HG03175 (cell line): ENCODE measurements around the gene MANF.
A peak's percentile ranks its signal among the peaks of the same experiment; 100 is the strongest.
"Not testable (repeated sequence)": the region's sequence is repeated elsewhere in the genome, so short reads cannot be mapped to it uniquely, and the experiment has no call there.

ENCODE experiments used
- ATAC-seq: cut with Tn5 transposase; IDR thresholded peaks from one replicate; pipeline ENCODE4 v1.9.1; 2021; ENCODE audit warnings: mild to moderate bottlenecking, moderate library complexity; ENCODE audit not compliant: unreplicated experiment

The MANF gene

GRCh38 chr3:51384726-51385473 is at the start of gene MANF:
MANF (plus strand) TSS chr3:51385291; CDS start chr3:51385343, 52 bp downstream.
- ATAC-seq = peak; percentile 95

GRCh38 chr3:51336261-51336660 is 48.8 kb upstream of the MANF start:
- no peak for ATAC-seq

GRCh38 chr3:51337666-51338065 is 47.4 kb upstream of the MANF start:
- ATAC-seq = no peak

GRCh38 chr3:51338632-51339031 is 46.5 kb upstream of the MANF start:
- no peak for ATAC-seq

GRCh38 chr3:51340013-51340829 is 44.9 kb upstream of the MANF start:
- ATAC-seq = no peak

- ATAC-seq = no peak
Measured at GRCh38 chr3:51340989-51341636, 44.0 kb upstream of the MANF start.

GRCh38 chr3:51343918-51344687 is 41.0 kb upstream of the MANF start:
- no peak for ATAC-seq

- ATAC-seq = no peak
Measured at GRCh38 chr3:51350751-51351150, 34.3 kb upstream of the MANF start.

- no peak for ATAC-seq
Measured at GRCh38 chr3:51353131-51353530, 32.0 kb upstream of the MANF start.

- ATAC-seq = no peak
Measured at GRCh38 chr3:51353691-51354090, 31.4 kb upstream of the MANF start.

- no peak for ATAC-seq
Measured at GRCh38 chr3:51354172-51354571, 30.9 kb upstream of the MANF start.

- ATAC-seq = no peak
Measured at GRCh38 chr3:51354731-51355615, 30.1 kb upstream of the MANF start.

GRCh38 chr3:51355891-51356578 is 29.1 kb upstream of the MANF start:
- no peak for ATAC-seq

GRCh38 chr3:51357856-51358255 is 27.2 kb upstream of the MANF start:
- no peak for ATAC-seq

- ATAC-seq = no peak
Measured at GRCh38 chr3:51358981-51359380, 26.1 kb upstream of the MANF start.

GRCh38 chr3:51360806-51361205 is 24.3 kb upstream of the MANF start:
- ATAC-seq = no peak

- ATAC-seq = no peak
Measured at GRCh38 chr3:51361746-51362145, 23.3 kb upstream of the MANF start.

GRCh38 chr3:51362476-51362875 is 22.6 kb upstream of the MANF start:
- no peak for ATAC-seq

GRCh38 chr3:51368276-51368675 is 16.8 kb upstream of the MANF start:
- ATAC-seq = not testable (repeated sequence)
